ENCODE measurements around the gene NPAS4. TPM values are rescaled to one million over a fixed set of nuclear protein-coding genes. Genes with fewer than 3 reads are reported as not detected.

The NPAS4 gene
- total RNA-seq, 1 donor from 2014 or later: 0.20 TPM

- Mint-ChIP-seq H3K9me3 (ENCODE audit: unreplicated experiment) (peaks cover 6% of the 10 kb centered on the region), H3K36me3 (ENCODE audit: low read depth, unreplicated experiment) (no peaks in the 10 kb centered on the region), H3K4me3 (ENCODE audit: unreplicated experiment) (no peak overlapping the region), H3K27me3 (ENCODE audit: low read depth, unreplicated experiment) (peaks cover 14% of the 10 kb centered on the region), H3K4me1 (ENCODE audit: low read depth, unreplicated experiment) (no peaks in the 10 kb centered on the region), H3K27ac (ENCODE audit: unreplicated experiment) (no peak overlapping the region)
- Histone ChIP-seq H3K9me3 (ENCODE audit: insufficient read depth, low read depth, low read length) (no peaks in the 10 kb centered on the region), H3K79me2 (ENCODE audit: insufficient read depth, low read length) (no peaks in the 10 kb centered on the region), H4K20me1 (ENCODE audit: insufficient read depth, low read length) (no peaks in the 10 kb centered on the region), H3K9ac (ENCODE audit: low read length) (no peak overlapping the region), H3K36me3 (ENCODE audit: insufficient read depth, low read length) (no peaks in the 10 kb centered on the region), H3K4me3 (ENCODE audit: insufficient read depth, low read depth, low read length) (no peak overlapping the region), H3K4me1 (ENCODE audit: insufficient read depth, low read length) (no peaks in the 10 kb centered on the region), H3K4me2 (ENCODE audit: low read length) (no peak overlapping the region), H2AFZ (ENCODE audit: low read depth, low read length) (no peak overlapping the region), H3K27me3 (ENCODE audit: insufficient read depth, low read length) (peaks cover 8% of the 10 kb centered on the region), H3K27ac (ENCODE audit: low read depth, low read length) (no peak overlapping the region)
- TF ChIP-seq EZH2 (IDR thresholded peaks at IDR 0.05; ENCODE audit: insufficient read depth, low read length) (no peak), CTCF (IDR thresholded peaks at IDR 0.05; ENCODE audit: insufficient read depth, low read depth, low read length) (no peak)
- DNase-seq (ENCODE audit: low read depth) (no peak), FAIRE-seq (no peak)
Measured at GRCh38 chr11:66391322-66391721, 29.5 kb upstream of the NPAS4 start.

GRCh38 chr11:66393954-66394353, 26.9 kb upstream of the NPAS4 start:
- H3K4me1 ChIP-seq (ENCODE audit: insufficient read depth, low read length): no peaks in the 10 kb centered on the region
- H3K9me3 ChIP-seq (ENCODE audit: insufficient read depth, low read depth, low read length): no peaks in the 10 kb centered on the region
- H4K20me1 ChIP-seq (ENCODE audit: insufficient read depth, low read length): no peaks in the 10 kb centered on the region
- H3K4me2 ChIP-seq (ENCODE audit: low read length): no peak overlapping the region
- H2AFZ ChIP-seq (ENCODE audit: low read depth, low read length): no peak overlapping the region
- Mint-ChIP-seq H3K9me3 (ENCODE audit: unreplicated experiment) (peaks cover 9% of the 10 kb centered on the region), H3K36me3 (ENCODE audit: low read depth, unreplicated experiment) (no peaks in the 10 kb centered on the region), H3K4me1 (ENCODE audit: low read depth, unreplicated experiment) (no peaks in the 10 kb centered on the region), H3K27me3 (ENCODE audit: low read depth, unreplicated experiment) (peaks cover 10% of the 10 kb centered on the region), H3K4me3 (ENCODE audit: unreplicated experiment) (no peak overlapping the region), H3K27ac (ENCODE audit: unreplicated experiment) (no peak overlapping the region)
- H3K9ac ChIP-seq (ENCODE audit: low read length): no peak overlapping the region
- no peak for FAIRE-seq
- no peak overlapping the region for H3K4me3 ChIP-seq (ENCODE audit: insufficient read depth, low read depth, low read length)
- H3K27ac ChIP-seq (ENCODE audit: low read depth, low read length): no peak overlapping the region
- peaks cover 8% of the 10 kb centered on the region for H3K27me3 ChIP-seq (ENCODE audit: insufficient read depth, low read length)
- DNase-seq (ENCODE audit: low read depth): no peak
- H3K79me2 ChIP-seq (ENCODE audit: insufficient read depth, low read length): no peaks in the 10 kb centered on the region
- H3K36me3 ChIP-seq (ENCODE audit: insufficient read depth, low read length): no peaks in the 10 kb centered on the region
- TF ChIP-seq CTCF (IDR thresholded peaks at IDR 0.05; ENCODE audit: insufficient read depth, low read depth, low read length) (no peak), EZH2 (IDR thresholded peaks at IDR 0.05; ENCODE audit: insufficient read depth, low read length) (no peak)

- Histone ChIP-seq H3K36me3 (ENCODE audit: insufficient read depth, low read length) (no peaks in the 10 kb centered on the region), H3K4me2 (ENCODE audit: low read length) (no peak overlapping the region), H4K20me1 (ENCODE audit: insufficient read depth, low read length) (peaks cover 4% of the 10 kb centered on the region), H3K4me1 (ENCODE audit: insufficient read depth, low read length) (peaks cover 11% of the 10 kb centered on the region), H3K27me3 (ENCODE audit: insufficient read depth, low read length) (peaks cover 35% of the 10 kb centered on the region), H2AFZ (ENCODE audit: low read depth, low read length) (no peak overlapping the region), H3K79me2 (ENCODE audit: insufficient read depth, low read length) (no peaks in the 10 kb centered on the region), H3K4me3 (ENCODE audit: insufficient read depth, low read depth, low read length) (no peak overlapping the region), H3K9me3 (ENCODE audit: insufficient read depth, low read depth, low read length) (no peaks in the 10 kb centered on the region), H3K9ac (ENCODE audit: low read length) (no peak overlapping the region), H3K27ac (ENCODE audit: low read depth, low read length) (no peak overlapping the region)
- Mint-ChIP-seq H3K4me3 (ENCODE audit: unreplicated experiment) (no peak overlapping the region), H3K36me3 (ENCODE audit: low read depth, unreplicated experiment) (no peaks in the 10 kb centered on the region), H3K9me3 (ENCODE audit: unreplicated experiment) (peaks cover 4% of the 10 kb centered on the region), H3K4me1 (ENCODE audit: low read depth, unreplicated experiment) (peaks cover 4% of the 10 kb centered on the region), H3K27ac (ENCODE audit: unreplicated experiment) (no peak overlapping the region), H3K27me3 (ENCODE audit: low read depth, unreplicated experiment) (peaks cover 53% of the 10 kb centered on the region)
- DNase-seq (ENCODE audit: low read depth): no peak
- TF ChIP-seq CTCF (IDR thresholded peaks at IDR 0.05; ENCODE audit: insufficient read depth, low read depth, low read length) (no peak), EZH2 (IDR thresholded peaks at IDR 0.05; ENCODE audit: insufficient read depth, low read length) (no peak)
- no peak for FAIRE-seq
Measured at GRCh38 chr11:66407651-66408050, 13.2 kb upstream of the NPAS4 start.
